ENCODE results near the gene NFATC3.

The NFATC3 gene

DNA sequence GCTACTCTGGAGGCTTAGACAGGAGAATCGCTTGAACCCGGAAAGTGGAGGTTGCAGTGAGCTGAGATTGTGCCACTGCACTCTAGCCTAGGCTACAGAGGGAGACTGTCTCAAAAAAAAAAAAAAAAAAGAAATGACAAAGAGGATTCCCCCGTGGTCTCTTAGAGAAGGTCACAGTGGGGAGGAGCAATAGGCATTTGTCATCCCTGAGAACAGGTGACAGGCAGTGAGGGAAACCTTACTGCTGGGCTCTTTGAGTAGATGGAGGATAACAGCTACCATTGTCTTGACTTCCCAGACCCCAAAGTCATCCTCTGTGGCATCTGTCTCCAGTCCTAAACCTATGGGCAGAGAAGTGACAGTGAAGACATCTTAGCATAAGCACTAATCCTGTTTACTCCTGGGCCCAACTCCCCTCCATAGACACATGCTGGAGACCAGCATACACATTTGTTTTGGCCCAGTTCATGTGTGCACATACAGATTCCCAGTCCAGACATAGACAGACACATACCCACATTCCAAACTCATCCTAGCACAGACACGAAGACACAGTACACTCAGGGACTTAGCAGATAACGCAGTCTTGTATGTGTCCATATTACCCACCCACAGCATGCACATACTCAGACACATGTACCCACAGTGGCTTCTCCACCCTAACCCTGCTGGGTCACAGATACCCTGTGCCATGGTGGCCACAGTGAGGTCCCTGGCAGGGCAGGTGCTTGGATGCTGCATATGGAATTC, 148.1 kb downstream of the NFATC3 start:
- no peak for DNase-seq (ENCODE audit: low read depth)

DNA sequence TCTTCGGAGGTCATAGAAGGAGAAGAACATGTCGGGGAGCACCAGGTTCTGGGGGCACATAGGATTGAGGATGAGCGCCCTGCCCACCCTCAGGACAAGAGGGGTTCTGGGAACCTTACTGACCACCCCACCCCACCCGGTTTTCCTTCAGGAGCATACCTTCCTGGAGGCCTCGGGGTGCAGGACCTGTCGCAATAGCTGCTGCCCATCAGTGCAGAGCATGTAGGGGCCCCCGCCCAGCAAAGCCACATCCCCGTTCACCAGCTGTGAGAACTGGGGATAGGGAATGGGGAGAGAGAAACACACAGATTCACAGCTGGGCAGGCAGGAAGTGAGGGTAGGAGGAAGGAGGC, 148.6 kb downstream of the NFATC3 start:
- DNase-seq (ENCODE audit: low read depth) = no peak

DNA sequence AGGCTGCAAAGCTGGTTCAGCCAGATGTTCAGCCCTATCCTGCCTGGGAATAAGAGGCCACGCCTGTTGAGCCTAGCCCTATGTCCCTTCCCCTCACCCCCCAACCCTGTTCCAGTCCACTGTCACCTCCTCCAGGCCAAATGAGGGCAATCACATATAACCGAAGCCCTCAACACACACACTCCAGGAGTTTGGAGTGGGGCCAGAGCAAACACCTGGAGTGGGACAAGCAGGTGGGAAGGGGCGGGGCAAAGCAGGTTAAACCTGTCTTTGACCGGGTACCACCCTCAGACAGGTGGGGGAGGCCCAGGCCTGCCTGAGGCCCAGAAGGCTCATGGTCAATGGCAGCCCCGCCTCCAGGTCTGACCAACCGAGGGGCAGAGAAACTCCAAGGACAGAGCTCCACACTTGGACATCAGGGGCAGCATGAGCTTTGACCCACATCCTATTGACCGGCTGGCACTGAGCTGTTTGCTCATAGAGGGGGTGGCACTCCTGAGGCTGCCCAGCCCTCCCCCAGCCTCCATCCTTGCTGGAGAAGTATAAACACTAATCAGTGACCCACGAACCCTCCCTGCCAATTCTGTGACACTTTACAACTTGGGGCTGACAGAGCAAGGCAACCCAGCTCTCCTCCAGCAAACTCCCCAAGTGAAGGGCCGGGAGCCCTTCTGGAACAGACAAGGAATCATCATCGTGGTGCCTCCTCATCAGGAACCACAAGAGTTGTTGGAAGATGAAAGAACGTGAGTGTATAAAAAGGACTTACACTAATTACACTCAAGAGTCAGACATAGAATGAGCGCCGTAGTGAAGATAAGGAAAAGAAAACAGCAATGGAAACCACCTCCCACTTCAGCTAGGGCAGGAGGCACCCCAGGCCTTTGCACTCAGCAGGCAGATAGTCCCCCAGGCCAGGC, 149.3 kb downstream of the NFATC3 start:
- DNase-seq (ENCODE audit: low read depth) = no peak

DNA sequence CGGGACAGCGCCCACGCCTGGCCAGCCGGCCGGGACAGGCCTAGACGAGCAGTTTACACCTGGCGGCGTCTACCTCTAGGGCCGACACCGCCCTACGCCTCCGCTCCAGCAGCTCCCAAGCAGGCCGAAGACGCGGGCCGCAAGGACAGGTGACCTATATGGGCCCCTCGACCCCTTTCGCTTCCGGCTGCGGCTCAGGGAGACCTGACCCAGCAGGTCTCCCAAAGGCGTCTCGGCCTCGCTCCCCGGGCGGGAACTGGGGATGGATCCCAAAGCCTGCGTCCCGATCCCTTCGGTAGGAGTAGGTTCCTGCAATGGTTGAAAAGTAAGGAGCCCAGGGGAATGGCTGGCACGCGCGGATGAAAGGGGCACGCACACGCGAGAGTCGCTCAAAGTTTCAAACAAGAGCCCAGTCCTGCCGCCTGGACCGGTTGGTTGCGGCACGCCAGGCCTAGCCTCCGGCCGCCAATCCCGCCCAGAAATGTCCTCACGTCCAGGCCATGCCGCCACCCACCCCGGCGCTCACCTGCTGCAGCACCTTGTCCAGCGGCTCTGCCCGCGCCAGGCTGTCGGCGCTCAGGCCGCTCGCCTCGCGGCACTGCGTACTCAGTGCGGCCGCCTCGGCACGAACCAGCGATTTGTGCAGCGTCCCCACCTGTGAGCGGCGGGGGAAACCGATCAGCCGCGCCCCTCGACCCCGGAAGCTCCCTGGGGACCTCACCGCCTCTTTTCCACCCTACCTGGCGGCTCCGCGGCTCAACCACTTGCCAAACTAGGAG, 150.1 kb downstream of the NFATC3 start:
- DNase-seq (ENCODE audit: low read depth) = no peak

DNA sequence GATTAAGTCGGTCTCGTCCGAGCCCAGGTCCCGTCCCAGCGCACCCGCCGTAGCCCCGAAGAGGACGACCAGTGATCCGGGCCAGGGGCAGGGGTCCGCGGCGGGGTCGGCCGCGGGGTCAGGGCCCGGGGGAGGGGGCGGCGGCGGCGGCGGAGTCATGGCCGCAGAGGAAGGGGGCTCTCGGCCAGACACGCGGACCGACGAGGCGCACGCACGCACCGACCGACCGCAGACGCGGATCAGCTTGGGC, 150.6 kb downstream of the NFATC3 start, which contains the start of gene ESRP2:
TSS of gene ESRP2 (minus strand) at position 241 of the 250 bp plus-strand sequence. CDS start at position 159, 82 bp downstream.
- no peak for DNase-seq (ENCODE audit: low read depth)

DNA sequence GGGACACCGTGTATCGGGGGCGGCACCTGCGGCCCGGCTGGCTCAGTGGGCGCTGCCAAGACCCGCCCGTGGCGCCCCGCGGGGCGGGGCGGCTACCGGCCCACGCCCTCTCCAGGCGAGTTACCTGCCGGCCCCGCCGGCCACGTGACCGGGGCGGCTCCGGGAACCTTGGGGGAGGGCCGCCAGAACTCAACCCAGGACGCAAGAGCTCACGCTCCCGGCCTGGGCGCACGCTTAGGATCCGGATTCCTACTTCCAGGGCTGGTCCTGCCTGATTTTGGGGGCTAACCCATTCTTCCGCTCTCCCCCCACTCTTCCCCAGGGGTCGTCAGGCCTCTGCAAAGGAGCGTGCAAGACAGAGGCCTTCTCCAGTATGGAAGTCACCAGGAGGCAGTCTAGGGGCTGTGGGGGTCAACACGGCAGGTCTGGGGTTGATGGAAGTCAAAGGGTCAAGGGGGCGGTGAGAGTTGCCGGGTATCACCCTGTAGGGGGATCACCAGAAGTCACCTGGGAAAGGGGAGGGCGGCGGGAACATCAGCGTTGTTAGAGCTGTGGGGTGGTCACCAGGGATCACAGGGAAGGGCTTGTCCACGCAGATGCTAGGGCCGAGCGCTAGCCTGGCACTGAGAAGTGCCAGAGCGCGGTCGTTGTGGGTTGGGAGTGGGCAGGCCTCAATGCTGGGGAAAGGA, 151.1 kb downstream of the NFATC3 start:
- no peak for DNase-seq (ENCODE audit: low read depth)

DNA sequence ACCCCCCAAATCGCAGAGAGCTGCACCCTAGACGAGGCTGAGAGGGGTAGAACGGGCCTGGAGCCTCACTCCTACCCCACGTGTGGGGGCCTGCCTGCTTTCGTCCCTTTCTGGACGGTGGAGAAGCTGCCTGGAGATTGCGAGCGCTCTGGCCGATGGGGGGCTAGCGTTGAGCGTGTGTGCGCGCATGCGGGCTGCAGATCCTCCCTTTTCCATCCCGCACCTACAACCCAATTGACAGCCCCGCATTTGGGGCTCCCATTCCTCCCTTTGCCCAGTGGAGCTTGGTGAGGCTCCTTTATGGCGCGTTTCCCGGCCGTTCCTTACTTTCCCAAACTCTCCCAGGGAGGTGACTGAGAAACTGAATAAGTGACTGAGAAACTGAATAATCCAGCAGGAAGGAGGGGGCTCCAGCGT, 151.7 kb downstream of the NFATC3 start:
- no peak for DNase-seq (ENCODE audit: low read depth)

DNA sequence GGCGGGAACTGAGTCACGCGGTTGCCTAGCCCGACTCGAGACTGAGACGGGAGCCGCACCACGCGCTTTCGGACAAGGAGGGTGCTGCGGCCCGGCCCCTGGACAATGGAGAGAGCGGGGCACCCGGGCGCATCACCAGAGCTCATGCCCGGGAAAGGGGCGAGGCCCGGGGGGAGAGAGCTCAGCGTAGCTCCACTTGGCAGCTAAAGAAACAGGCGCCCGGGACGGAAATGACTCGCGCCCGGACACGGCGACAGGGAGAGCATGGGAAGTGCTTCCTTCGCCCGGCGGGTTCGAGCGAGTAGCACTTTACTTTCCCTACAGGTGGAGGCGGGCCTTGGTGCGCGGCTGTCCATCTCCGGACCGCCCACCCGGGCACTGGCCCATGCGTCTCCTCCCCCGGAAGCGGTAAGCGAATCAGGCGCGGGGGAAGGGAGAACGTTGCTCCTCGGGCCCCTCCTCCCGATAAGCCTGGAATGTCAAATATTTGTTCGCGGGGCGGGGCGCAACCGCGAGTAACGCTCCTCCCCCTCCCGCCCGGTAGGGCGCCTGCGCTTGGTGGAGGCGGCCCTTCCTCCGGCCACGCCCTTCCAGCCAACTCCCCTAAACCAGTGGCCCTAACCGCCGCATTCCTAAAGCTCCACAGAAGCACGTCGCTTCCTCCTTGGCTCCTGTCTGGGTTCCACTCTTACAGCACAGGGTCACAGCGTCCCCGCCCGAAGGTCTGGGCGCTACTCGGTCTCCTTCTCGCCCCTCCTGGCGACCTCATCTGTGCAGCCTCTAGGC, 152.3 kb downstream of the NFATC3 start:
- peak; percentile 95 for DNase-seq (ENCODE audit: low read depth)

DNA sequence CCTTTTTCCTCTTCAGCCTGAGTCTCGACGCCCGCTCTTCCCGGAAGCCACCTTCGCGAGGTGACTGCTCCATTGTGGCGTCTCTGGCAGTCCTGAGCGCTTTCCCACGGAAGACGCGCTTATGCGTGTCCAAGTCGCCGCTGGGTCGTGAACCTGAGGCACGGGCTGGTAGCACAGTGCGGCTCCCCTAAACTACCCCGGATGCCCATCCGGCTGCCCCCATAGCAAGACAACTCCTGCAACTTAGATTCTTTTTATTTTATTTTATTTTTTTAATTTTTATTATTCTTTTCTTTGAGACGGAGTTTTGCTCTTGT, 152.8 kb downstream of the NFATC3 start:
- DNase-seq (ENCODE audit: low read depth) = no peak

DNA sequence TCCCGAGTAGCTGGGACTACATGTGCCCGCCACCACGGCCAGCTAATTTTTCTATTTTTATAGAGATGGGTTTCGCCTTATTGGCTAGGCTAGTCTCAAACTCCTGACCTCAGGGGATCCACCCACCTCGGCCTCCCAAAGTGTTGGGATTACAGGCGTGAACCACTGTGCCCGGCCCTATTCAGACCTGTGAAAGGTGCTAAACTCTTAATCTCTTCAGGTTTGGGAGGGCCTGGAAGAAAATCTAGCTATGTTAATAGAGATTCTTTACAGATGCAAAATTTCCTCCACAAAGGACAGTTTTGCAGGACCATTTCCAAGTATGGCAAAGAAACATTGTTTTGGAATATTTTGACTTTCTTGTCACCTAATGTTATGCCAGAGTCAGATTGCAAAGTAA, 156.9 kb downstream of the NFATC3 start:
- DNase-seq (ENCODE audit: low read depth) = no peak

DNA sequence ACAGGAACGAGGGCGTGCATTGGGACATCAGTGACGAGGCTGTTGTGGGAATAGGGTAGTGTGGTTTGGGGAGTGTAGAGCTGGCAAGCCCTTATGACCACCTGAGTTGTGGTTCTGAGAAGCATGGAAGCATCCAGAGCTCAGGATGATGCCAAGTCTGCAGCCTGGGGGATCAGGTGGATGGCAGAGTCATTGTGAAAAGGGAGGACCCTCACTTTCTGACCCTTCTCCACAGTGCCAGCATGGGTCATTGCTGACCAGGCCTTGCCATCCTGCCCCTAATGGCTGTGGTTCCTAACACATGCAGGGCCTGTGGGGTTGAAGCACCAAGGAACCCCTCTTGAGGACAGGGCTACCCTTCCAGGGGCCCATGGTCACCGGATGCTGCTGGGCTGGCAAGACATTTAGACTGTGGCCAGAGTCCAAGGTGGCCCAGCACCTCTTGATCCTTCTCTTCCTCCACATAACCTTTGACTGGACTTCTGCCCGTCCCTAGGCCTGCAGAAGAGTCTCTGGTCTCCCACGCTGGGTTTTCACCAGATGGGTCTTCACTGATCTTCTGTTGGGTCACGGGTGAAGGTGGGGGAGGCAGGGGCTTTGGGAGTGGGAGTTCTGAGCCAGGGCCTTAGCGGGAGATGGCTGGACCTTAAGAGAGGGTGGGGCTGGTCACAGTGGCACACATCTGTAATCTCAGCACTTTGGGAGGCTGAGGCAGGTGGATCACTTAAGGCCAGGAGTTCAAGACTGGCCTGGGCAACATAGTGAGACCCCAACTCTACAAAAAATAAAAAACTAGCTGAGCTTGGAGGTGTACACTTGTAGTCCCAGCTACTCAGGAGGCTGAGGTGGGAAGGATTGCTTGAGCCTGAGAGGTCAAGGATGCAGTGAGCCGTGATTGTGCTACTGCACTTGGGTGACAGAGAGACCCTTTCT, 158.0 kb downstream of the NFATC3 start:
- no peak for DNase-seq (ENCODE audit: low read depth)

DNA sequence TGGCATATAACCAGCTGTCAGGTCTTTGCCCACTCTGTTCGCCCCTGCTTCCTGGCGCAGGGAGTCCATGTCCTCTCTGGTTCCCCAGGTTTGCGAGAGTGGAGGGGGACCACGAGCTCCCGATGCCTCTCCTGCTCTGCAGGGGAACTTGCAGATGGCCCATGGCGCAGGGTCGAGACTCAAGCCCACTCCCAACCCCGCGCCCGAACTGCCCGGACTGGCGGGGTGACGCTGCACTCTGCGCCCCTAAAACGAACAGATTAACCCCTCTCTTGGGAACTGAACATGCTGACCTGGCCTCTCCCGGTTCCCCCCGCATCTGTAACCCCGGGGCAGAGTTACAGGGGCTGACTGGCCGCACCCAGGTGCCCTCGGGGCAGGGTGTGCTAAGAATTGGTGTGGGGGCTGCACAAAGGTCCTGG, 159.3 kb downstream of the NFATC3 start:
- no peak for DNase-seq (ENCODE audit: low read depth)

DNA sequence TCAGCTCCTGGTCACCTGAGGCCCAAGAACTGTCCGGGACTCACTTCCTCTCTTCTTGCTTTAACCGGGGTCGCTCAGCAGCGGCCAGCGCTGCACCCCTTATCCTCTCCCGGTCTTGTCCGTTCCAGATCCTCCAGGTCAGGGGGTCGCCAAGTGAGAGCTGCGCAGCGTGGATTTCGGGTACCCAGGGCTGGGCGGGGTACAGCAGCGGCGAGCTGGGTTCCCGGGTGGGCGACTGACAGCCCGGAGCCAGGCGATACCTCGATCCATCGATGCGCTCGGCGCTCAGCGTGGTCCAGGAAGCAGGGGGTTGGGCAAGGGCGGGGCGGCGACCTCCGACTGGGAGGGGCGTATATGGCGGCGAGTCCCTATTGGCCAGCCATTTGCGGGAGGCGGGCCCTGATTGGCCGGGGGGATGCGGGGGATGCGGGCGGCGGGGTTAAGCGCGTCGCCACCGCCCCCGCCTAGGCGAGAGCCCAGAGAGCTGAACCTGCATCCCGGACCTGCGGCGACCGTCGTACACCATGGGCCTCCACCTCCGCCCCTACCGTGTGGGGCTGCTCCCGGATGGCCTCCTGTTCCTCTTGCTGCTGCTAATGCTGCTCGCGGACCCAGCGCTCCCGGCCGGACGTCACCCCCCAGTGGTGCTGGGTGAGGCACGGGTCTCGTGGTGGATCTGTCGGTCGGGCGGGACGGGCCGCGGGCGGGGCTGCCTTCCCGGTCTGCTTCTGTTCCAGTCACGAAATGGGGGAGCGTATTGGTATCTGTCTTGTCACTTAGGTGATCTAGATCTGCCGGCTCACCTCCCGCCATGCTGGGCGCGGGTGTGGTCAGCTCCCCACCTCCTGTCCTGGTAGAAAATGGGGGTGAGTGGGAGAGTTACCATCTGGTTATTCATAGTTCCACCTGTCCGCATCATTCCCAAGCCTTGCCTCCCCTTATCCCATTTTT, 160.0 kb downstream of the NFATC3 start, which contains the start of gene PLA2G15:
TSS of gene PLA2G15 (plus strand) at position 471 of the 951 bp plus-strand sequence. CDS start at position 525, 54 bp downstream.
- DNase-seq (ENCODE audit: low read depth) = peak; percentile 94

DNA sequence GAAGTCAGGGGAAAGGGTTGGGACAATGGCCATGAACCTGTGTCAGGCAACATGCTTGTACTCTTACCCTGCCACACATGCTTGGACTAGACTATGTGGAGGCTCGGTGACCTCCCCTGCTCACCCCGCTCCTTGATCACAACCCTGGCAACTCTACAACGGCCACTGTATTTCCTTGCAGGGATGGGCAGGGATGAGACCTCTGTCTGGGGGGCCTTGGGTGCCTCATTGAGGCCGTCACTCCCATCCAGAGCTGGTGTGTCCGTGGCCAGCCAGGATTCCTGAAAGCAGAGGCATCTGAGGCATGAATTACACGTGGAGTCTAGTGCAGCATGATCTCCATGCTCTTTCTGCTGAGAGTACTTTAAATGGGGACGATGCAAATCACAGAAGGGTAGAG, 161.0 kb downstream of the NFATC3 start:
- DNase-seq (ENCODE audit: low read depth) = no peak

DNA sequence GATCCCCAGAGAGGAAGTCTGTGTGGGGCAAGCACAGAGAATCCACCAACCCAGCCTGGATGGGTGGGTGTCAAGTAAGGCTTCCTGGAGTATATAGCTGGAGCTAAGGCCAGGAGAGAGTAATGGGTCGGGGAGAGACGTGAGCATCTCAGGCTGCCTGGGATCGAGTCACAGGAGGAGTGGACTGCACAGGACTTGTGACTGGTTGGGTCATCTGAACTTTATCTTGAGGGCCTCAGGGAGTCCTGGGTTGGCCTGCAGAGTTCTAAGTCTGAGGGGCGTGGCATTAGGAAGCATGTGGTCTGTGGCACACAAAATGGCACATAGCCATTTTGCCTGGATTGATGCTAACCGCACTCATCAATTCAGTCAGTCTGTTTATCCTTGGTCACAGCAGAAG, 161.5 kb downstream of the NFATC3 start:
- DNase-seq (ENCODE audit: low read depth) = peak; percentile 47

DNA sequence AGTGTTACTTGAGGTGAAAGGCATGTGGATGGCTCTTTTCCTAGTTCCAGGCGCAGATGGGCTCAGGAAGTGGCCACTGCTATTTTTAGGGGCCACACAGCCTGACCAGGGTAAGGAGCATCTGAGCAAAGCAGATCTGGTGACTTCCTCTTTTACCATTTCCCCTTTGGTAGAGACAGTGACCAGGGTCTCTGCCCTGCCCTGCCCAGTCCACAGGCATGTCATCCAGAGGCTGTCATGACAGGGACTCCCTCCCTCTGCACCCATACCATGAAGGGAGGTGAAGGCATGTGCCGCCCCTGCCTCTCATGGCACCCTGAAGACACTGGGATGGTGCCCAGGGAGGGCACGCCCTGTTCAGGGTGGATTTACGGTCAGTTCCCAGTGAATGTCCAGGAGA, 162.2 kb downstream of the NFATC3 start:
- DNase-seq (ENCODE audit: low read depth) = no peak

DNA sequence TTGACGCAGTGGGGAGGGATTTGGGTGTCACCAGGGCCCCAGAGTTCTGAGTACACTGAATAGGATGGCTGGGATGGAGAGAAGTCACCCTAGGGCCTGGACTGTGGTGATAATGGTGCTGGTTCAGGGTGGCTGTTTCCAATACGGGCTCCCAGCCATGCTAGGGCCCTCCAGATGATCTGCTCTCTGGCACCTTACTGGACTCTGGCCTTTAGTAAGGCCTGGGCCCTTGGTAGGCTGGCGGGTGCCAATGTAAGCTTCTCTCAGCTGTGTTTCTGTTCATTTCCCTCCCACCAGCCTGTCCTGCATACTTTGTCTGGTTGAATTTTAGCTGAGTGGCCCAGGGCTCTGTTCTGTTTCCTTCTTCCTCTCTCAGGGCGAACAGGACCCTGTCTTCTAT, 162.8 kb downstream of the NFATC3 start:
- no peak for DNase-seq (ENCODE audit: low read depth)

DNA sequence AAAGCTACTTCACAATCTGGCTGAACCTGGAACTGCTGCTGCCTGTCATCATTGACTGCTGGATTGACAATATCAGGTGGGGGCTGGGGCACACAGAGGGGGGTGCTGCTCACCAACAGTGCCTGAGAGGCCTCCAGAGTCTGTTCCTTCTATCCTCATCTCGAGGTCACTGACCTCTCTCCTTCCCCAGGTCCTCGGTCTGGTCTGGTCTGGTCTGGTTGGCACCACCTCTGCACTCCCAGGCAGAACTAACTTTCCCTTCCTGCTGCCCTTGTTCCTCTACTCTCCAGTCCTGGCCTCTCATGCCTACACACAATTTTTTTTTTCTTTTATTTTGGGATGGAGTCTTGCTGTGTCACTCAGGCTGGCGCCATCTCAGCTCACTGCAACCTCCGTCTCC, 164.2 kb downstream of the NFATC3 start:
- no peak for DNase-seq (ENCODE audit: low read depth)

DNA sequence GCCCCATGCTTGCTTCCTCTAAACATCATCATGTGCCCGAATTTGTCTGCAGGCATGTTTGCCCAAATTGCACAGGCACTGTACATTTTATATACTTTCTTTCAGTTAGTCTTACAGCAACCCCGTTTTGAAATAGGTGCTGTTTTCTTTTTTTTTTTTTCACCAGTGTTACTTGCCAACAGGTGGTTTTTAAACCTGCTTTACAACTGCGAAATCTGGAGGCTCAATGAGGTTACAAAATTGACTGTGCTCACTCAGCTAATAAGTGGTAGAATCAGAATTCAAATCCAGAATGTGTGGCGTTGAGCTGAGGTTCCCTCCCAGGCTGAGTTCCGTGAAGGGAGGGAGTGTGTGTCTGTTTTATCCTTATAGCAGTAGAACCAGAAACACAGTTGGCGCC, 165.8 kb downstream of the NFATC3 start:
- no peak for DNase-seq (ENCODE audit: low read depth)

All from amniotic epithelial cell (primary cell).